HFF-Myc (cell line): Measurements from ENCODE around the gene GPR148.

Experiments
- DNase-seq: peaks from one replicate; pipeline ENCODE4 v3.0.0-alpha.2; 2011; ENCODE audit warnings: low read depth; ENCODE audit errors: extremely low read depth
- H3K4me3 ChIP-seq: replicated peaks from 2 replicates; pipeline ENCODE4 v1.5.1; 2011; ENCODE audit warnings: low read depth, mild to moderate bottlenecking, control low read depth, low read length
- CTCF ChIP-seq: IDR thresholded peaks from 2 replicates; pipeline ENCODE4 v1.5.1; 2012; ENCODE audit warnings: mild to moderate bottlenecking, low read depth, low read length, control low read depth; ENCODE audit errors: missing control alignments

Gene GPR148

GRCh38 chr2:130754811-130755210, 25.9 kb downstream of the GPR148 start:
- no peak overlapping the region for H3K4me3 ChIP-seq
- TF ChIP-seq CTCF, result no peak

GRCh38 chr2:130755256-130756052, 26.6 kb downstream of the GPR148 start, which contains the start of gene AMER3:
Gene AMER3, plus strand, starts transcription at chr2:130755540. Its CDS starts 6,533 bp downstream, at chr2:130762073.
- TF ChIP-seq CTCF, result no peak
- H3K4me3 ChIP-seq, result no peak within 1 kb of the TSS
- no peak for DNase-seq

More at GRCh38 chr2:130754811-130755210, 25.9 kb downstream of the GPR148 start:
- no peak for DNase-seq

- DNase-seq, result no peak
- H3K4me3 ChIP-seq, result no peak overlapping the region
- TF ChIP-seq CTCF, result no peak
Observed at GRCh38 chr2:130756053-130756873, 27.4 kb downstream of the GPR148 start.

GRCh38 chr2:130756874-130757668, 28.2 kb downstream of the GPR148 start:
- no peak for TF ChIP-seq CTCF
- H3K4me3 ChIP-seq, result no peak overlapping the region
- DNase-seq, result no peak

GRCh38 chr2:130759906-130760753, 31.3 kb downstream of the GPR148 start:
- TF ChIP-seq CTCF, result no peak
- no peak overlapping the region for H3K4me3 ChIP-seq
- no peak for DNase-seq
